Activated CD8-positive, alpha-beta memory T cell treated with anti-CD3 and anti-CD28 coated beads, Interleukin-2, amount 50 U/mL, for 4 hours (primary cell): ENCODE results near the gene THEMIS.
A peak's percentile ranks its signal among the peaks of the same experiment; 100 is the strongest.
"Not testable (repeated sequence)": the region's sequence is repeated elsewhere in the genome, so short reads cannot be mapped to it uniquely, and the experiment has no call there.

Source experiments
- DNase-seq: peaks from one replicate; pipeline ENCODE4 v3.0.0-alpha.2; 2020

Gene THEMIS, protein sequence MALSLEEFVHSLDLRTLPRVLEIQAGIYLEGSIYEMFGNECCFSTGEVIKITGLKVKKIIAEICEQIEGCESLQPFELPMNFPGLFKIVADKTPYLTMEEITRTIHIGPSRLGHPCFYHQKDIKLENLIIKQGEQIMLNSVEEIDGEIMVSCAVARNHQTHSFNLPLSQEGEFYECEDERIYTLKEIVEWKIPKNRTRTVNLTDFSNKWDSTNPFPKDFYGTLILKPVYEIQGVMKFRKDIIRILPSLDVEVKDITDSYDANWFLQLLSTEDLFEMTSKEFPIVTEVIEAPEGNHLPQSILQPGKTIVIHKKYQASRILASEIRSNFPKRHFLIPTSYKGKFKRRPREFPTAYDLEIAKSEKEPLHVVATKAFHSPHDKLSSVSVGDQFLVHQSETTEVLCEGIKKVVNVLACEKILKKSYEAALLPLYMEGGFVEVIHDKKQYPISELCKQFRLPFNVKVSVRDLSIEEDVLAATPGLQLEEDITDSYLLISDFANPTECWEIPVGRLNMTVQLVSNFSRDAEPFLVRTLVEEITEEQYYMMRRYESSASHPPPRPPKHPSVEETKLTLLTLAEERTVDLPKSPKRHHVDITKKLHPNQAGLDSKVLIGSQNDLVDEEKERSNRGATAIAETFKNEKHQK

DNA sequence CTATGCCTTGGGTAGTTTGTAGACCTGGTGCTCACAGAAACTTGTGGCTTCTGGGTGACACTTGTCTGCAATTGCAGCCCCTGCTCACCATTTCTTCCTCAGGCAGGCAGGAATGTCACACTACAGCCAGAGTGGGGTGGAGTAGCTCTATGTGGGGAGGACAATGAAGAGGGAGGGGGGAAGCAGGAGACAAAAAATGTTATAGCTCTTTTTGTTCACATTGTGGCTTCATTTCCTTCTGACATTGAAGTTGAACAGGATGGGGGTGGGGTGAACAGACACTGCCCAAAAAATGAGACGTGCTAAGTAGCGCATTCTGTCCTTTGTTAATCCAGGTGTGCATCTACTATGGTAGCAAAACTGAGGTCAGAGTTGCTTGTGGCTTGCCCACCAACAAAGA, at the start of gene THEMIS:
TSS of gene THEMIS (minus strand) at position 124 of the 400 bp plus-strand sequence. CDS start 126 bp downstream, outside the sequence.
- DNase-seq: peak; percentile 22

DNA sequence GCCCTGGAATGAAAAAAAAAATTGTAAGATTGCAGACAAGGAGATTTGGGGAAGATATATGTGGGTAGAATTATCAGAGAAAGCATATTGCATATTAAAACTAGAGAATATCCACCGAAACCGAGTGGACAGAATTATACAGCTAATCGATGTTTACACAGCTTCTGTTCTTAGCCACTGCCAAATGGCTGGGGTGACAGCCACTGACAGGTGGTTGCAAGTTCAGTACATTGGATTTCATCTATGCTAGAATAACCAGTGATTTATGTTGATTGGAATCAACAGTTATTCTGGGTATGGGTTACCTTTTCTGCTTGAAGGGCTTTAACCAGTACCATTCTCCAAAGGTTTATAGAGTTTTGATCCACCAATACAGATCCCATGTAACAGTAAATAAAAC, 48.4 kb upstream of the THEMIS start:
- DNase-seq: no peak

DNA sequence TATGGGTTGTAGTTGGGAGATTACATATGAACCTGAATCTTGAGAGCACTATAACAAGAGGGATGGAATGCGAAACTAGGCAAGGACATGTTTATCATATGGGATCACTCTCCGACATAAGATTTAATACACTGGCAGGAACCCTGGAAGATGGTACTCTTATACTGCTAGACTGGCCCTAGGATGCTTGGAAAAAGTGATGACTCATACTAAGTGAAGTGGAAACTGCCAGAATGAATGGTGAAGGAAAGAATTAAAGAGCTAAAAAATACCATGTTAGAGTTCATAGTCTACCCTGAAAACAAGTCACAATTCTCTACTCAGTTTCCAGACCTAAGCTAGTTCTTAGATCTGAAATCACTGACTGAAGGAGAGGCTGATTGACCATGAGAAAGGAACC, 45.5 kb upstream of the THEMIS start:
- DNase-seq: no peak

DNA sequence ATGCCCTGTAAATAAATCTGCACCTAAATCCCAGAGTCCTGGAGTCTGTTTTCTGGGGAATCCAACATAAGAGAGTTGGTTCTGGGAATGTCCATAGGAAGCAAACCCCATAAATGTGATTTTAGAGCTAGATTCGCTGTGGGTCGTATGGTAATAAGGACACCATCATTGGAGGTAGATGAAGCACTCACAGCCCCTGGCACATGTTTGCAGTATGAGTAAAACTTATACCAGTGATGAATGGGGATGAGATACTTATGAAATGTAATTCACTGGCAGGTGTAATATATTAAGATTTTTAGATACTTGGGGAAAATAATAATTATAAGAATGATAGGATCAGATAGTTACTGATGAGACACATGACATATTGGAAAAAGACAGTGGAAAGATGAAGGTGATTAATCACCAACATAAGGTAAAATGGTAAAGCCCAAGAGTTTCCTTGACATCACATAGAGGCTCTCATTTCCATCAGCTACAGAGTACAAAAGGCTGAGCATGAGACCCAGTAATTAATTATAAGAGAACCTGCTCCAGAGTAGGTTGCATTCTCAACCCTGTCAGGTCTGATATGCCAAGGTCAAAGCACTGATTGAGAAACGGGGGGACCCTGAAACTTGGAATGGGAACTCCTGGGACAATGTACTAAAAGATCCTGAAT, 44.7 kb upstream of the THEMIS start:
- no peak for DNase-seq

DNA sequence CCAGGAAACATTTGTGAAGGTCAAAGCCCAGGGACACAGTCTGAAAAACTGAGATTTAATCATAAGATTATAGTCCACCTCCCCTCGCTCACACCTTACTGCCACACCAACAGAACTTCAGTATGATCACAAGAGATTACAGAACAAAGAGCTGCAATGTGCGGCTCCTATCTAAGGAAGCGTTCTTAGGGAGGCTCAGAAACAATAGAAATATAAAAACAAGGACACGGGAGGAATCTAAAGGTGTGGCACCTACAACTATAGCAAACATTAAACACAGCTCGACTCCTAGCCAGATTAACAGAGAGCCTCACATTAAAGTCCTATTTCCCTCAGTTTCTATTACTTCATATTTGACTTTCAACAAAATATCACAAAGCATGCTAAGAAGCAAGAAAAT, 40.4 kb upstream of the THEMIS start:
- no peak for DNase-seq

DNA sequence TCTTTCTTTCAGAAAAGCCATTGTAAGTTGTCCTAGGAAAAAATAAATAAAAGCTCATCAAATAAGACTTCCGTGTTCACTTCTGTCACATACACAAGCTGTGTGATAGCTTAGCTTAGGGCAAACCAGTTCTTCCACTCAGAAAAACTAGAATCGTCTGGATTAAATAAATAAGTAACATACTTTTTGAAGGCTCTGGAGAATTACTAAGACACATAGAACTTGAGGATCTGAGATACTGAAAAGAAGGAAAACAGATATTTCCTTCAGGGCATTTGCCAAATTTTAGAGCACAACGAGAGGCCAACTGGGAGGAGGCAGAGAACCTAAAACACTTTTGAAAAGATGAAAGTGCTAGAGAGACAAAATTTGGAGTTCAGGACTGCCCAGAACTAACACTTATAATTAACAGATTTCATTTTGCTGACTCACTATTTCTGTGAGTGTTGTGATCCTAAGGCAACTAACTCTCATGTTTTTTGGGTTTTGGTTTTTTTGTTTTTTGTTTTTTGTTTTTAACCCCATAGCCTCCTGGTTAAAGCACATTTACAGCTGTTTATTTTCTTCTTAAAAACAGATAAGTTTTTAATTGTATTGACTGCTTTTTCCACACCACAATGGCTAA, 38.7 kb upstream of the THEMIS start:
- no peak for DNase-seq

DNA sequence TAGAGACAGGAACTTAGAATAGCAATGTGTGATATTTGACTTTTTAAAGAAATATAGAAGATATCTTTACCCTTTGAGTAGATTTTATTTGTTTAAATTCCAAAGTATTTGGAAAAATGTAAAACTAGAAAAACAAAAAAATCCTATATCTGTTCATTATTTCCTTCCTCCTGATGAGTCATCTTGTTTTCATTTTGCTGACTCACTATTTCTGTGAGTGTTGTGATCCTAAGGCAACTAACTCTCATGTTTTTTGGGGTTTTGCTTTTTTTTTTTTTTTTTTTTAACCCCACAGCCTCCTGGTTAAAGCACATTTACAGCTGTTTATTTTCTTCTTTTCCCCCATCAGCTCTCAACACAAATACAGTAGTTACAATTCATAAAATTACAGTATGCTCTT, 37.8 kb upstream of the THEMIS start:
- DNase-seq: no peak

DNA sequence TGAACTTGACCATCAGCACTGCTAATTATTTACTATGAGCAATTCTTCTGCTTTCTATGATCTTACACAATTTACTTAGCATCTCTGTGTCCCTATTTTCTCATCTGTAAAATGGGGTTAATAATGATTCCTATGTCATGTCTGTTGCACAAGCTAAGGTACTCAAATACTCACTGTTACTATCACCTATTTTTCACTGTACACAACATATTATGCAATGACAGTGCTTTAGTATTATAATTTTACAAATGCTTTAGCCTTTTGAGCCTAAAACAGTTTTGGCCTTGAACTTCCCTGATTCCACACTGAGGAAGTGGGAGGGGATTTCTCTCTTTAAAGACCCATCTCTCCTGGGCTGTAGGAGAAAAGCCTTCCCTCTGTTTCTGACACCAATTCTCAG, 36.9 kb upstream of the THEMIS start:
- DNase-seq: no peak

DNA sequence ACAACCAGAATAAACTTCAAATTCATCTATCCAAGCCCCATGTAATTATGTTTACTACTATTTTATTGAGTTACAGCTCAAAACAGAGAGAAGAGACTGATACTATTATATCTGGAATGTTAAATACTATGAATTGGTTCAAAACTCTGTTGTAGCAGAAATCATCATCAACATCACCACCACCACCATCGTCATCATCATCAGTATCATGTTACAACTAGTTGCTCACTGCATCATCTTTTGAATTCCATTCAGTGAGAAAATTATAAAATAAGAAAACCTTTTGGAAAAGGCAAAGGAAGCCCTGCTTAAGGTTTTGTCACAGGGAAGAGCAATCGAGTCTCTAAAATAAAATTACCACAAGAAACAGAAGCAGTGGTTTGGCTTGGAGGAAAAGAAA, 36.2 kb upstream of the THEMIS start:
- DNase-seq: no peak

DNA sequence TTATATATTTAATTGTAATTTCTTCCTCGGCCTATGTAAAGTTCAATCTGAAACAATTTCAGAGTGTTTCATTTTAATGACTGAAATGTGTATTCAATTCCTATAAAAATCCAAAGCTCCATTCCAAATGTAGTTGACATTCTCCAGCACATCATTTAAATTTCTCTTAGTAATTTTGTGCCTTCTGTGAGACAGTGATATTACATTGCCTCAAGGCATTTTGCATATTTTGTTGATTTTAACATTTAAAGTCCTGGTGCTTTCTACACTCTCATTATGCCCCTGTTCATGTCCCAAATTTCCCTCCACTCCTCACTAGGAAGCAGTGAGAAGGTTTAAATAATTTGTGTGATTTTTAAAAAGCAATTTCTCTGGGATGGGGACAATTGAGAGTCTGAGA, 34.1 kb upstream of the THEMIS start:
- DNase-seq: no peak

DNA sequence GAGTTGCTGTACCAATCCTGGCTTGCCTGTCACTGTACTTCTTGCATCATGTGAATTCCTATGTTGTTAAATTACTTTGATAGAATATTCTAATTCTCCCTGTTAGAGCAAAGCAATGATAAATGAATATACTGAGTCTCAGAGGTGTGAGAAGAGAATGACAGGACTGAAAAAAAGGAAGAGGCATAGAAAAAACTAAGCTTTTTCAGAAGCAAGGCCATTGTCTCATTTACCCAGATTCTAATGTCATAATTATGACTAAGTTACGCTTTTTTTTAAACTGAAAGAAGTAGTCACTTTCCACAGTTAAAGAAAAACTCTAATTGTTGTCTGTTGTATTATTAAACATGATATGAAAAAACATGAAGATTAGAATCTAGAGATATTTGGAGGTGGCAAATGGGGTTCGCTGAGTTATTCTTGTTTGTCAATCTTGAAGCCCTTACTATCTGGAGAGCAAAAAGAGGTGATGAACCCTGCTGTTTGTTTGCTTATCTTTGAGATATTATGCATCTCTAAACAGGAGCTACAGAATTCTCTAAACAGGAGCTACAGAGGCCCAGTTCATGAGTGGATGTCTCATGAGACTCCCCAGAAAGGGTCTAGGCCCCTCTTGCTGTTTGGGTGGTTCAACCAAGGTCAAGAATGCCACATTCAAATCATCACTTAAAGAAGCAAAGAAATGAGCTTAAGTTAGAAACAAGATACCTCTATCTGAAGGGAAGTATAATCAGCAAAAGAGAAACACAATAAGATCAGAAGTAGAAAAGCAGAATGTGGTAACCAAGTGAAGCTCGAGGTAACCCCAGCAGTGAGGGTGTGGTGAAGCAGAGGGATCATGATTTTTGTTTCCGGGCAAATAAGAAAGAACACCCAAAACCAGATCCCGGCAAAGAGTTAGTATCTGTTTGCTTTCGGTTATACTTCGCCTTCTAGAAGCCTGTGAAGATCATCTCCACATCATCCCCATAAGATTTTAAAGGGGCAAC, 33.3 kb upstream of the THEMIS start:
- DNase-seq: no peak

DNA sequence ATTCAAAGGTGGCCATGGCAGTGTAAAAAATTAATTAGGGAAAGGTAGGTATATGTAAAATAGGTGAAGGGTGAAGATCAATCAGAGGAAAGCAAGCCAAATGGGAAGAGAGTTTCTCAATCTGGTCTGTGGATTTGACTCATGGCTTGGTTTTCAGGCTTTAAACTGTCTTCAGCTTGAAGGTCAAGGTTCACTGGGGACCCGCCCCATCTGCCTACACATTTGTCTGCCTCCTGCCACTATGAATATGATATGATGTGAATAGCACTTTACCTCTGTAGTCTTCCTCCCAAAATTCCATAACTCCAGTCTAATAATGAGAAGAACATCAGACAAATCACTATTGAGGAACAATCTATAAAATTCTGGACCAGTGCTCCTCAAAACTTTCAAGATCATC, 32.3 kb upstream of the THEMIS start:
- no peak for DNase-seq

DNA sequence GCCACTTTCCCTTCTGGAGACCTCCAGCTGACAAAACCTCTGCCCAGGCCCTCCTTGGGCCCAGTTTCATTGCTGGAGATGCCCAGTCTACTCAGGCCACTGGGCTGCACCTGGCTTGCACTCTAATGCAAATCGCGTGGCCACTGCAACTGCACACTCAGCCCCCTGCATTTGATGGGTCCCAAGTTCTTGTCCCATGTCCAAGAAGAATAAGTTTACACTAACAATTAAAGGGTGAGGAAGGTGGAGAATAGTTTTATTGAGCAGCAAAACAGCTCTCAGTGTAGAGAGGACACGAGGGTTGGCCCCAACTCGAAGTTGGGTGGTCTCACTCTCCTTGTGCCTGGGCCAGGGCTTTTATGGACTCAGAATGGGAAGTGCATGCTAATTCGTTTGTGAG, 31.9 kb upstream of the THEMIS start:
- no peak for DNase-seq

DNA sequence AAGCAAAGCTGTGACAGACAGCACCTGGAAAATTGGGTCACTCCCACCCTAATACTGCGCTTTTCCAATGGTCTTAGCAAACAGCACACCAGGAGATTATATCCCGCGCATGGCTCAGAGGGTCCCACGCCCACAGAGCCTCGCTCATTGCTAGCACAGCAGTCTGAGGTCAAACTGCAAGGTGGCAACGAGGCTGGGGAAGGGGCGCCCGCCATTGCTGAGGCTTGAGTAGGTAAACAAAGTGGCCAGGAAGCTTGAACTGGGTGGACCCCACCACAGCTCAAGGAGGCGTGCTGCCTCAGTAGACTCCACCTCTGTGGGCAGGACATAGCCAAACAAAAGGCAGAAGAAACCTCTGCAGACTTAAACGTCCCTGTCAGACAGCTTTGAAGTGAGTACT, 25.6 kb upstream of the THEMIS start:
- DNase-seq: not testable (repeated sequence)

DNA sequence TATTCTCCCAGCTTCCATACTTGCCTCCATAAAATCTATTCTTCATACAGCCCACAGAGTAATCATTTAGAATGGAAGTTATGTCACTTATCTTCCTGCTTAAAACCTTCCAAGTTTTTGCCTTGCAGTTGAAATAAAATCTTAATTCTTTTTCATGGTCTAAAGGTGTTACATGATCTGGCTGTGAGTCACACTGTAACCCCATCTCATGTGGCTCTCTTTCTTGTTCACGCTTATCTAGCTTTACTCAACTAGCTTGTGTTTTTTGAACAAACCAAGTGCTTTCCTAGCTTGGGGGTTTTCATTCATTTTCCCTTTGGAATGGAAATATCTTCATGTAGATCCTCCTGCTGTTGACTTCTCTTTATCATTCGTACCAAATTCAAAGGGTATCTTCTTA, 23.6 kb upstream of the THEMIS start:
- no peak for DNase-seq

DNA sequence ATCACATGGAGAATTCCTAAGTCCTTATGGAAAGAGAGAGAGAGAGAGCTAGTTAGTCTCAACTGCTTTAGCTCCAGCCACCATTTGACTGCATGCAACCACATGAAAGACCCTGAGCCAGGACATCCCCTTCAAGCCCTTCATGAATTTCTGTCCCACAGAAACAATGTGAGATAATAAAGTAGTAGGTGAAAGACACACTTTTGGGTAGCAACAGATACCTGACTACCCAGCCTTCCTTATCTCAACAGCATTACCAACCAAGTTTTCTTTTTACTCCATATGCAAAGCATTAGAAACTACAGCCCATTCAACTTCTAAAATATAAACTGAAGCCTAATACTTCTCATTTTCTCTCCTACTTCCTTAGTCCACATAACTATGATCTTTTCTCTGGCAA, 23.2 kb upstream of the THEMIS start:
- DNase-seq: no peak

DNA sequence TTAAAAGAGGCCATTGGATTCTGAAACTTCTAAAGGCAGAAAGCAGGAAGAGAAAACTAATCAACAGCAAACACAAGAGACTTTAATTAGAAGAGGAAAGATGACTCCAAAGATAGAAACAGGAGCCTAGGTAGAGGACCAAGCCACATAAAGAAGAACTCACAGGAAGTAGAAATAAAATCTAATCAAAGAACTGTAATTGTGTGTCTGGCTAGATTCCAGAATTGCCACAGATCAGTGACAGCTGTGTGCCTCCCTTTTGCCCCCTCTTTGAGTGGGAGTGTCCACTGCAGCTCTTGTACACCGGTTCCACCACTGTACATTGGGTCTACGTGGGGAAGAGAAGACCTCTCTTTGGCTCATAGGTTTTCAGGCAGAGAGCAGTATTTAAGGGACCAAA, 22.3 kb upstream of the THEMIS start:
- no peak for DNase-seq

DNA sequence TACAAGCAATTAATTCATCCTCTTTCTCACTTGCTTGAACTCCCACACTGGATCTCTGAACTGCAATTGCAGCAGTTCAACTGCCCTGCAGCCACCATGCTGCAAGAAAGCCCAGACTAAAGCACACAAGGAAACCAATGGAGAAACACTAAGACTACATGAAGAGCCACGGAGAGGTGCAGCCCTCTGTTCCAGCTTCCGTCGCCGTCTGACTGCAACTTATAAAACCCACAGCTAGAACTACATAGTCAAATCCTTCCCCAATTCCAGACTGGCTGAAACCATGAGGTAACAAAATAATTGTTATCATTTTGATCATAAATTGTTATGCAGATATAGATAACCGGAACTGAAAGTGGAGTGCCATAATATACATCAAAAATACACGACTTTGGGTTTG, 21.1 kb upstream of the THEMIS start:
- DNase-seq: no peak

DNA sequence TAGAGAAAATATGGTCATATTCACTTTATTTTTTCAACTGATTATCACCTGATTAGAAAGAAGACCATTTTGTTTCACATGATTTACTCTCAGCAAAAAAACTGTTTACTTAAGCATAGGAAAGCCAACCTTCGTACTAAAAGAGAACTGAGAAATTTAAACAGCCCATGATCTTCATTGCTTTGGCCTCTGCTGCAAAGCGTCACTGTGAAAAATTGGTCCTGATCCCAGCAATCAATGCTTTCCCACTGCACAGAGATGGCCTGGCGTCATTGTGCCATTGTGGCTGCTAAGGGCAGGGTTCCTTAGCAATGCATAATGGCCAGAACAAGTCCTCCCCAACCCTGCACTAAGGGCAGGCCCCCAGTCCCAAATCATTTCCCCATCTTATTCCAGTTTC, 19.9 kb upstream of the THEMIS start:
- DNase-seq: no peak

DNA sequence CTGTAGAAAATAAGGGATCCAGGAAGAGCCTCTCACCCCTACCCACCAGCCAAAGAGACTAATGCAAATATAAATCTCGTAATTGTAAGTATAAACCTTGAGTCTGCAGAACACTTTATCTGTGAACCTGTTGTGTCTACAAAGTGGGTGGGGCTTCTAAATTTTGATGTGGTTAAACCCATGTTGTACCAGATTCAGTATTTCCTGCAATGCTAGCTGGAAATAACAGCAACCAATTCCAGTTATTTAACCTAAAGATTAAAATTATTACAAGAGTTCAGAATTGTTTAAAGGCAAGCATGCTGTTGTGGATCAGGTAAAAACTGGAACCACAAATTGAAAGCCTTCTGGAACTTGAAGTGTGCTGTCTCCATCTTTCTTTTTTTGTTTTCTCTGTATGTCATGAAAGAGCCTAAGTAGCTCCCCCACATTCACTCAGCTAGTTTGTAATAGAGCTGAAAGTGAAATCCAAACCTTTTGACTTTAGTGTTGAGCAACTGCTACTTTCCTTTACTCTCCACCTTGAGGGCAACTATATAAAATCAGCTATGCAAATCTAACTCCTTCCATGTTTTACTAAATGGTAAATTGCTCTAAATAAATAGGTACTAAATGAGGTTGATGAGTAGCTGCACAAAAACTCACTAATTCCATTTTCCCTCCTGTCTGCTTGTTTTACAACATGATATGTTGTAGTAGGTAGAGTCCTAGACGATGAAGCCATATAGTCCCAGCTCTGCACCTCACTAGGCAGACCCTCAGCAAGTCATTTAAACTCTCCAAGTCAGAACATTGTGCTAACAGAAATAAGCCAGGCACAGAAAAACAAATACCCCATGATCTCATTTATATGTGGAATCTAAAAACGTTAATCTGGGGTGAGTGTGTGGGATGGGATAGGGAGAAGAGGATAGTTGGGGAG, 17.9 kb upstream of the THEMIS start:
- no peak for DNase-seq

DNA sequence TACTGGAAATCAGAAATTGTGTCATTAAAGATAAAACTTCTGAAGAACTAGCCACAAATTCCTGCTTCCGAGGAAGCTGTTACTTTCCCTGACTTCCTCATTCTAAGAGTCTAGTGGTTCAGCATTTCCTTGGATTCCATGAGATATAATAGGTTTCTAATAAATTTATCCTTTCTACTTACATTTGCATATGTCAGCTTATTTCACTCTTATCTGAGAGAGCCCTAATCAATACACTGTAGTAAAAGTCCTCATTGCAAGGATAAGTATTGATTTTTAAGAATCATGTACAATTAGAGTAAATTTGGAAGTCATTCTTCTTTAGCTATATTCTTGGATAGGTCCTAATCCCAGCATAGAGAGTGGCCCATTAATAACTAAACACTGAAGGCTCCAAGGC, 16.9 kb upstream of the THEMIS start:
- DNase-seq: no peak
